SJCRH30 (cell line): Measurements from ENCODE around the gene FOXO1. TPM values are rescaled to one million over a fixed set of nuclear protein-coding genes. Genes with fewer than 3 reads are reported as not detected.

Experiments used
- DNase-seq, 2 experiments: peaks; one replicate each; pipeline ENCODE4 v3.0.0-alpha.2; 2015 to 2020
- H3K27ac ChIP-seq: fragments of 250-450 bp; sonication (Bioruptor Pico); 2 replicates; pipeline ENCODE4 v1.5.1; 2020; ENCODE audit warnings: mild to moderate bottlenecking, moderate library complexity
- H3K27me3 ChIP-seq: fragments of 250-450 bp; sonication (Bioruptor Pico); 2 replicates; pipeline ENCODE4 v1.5.1; 2020; ENCODE audit warnings: mild to moderate bottlenecking, moderate library complexity
- H3K36me3 ChIP-seq: fragments of 250-450 bp; sonication (Bioruptor Pico); 2 replicates; pipeline ENCODE4 v1.5.1; 2020; ENCODE audit warnings: mild to moderate bottlenecking, moderate library complexity
- H3K4me1 ChIP-seq: fragments of 250-450 bp; sonication (Bioruptor Pico); 2 replicates; pipeline ENCODE4 v1.5.1; 2020; ENCODE audit warnings: mild to moderate bottlenecking, moderate library complexity
- H3K4me3 ChIP-seq: fragments of 250-450 bp; sonication (Bioruptor Pico); 2 replicates; pipeline ENCODE4 v1.5.1; 2020; ENCODE audit warnings: mild to moderate bottlenecking, moderate library complexity
- H3K9me3 ChIP-seq: fragments of 250-450 bp; sonication (Bioruptor Pico); replicated peaks from 2 replicates; pipeline ENCODE4 v1.5.1; 2020; ENCODE audit warnings: mild to moderate bottlenecking, moderate library complexity
- total RNA-seq: library from RNA; depleted of rRNA; stranded (reverse); fragments of >200 nt; shearing (Covaris generic); gene quantifications from 2 replicates; pipeline ENCODE4 v1.2.3, GENCODE V29; 2014

The FOXO1 gene
- total RNA-seq, 1 experiment from 2014 or later = 53.7 TPM

- no peak overlapping the region for H3K4me3 ChIP-seq
- peaks cover 28% of the 10 kb centered on the region for H3K4me1 ChIP-seq
- H3K36me3 ChIP-seq = peaks cover 44% of the 10 kb centered on the region
- H3K27me3 ChIP-seq = no peaks in the 10 kb centered on the region
- H3K9me3 ChIP-seq = no peaks in the 10 kb centered on the region
- H3K27ac ChIP-seq = no peak overlapping the region
- no peak for DNase-seq
Observed at GRCh38 chr13:40576369-40576768, 90.1 kb downstream of the FOXO1 start.

- no peaks in the 10 kb centered on the region for H3K9me3 ChIP-seq
- H3K4me1 ChIP-seq = peaks cover 6% of the 10 kb centered on the region
- H3K27me3 ChIP-seq = no peaks in the 10 kb centered on the region
- H3K27ac ChIP-seq = no peak overlapping the region
- H3K36me3 ChIP-seq = peaks cover 34% of the 10 kb centered on the region
- no peak overlapping the region for H3K4me3 ChIP-seq
- DNase-seq = no peak
Observed at GRCh38 chr13:40572961-40573360, 93.5 kb downstream of the FOXO1 start.

- peaks cover 2% of the 10 kb centered on the region; the same call in 1 of the 2 replicates for H3K4me1 ChIP-seq
- peaks cover 35% of the 10 kb centered on the region for H3K36me3 ChIP-seq
- no peak overlapping the region for H3K4me3 ChIP-seq
- no peak overlapping the region for H3K27ac ChIP-seq
- no peaks in the 10 kb centered on the region for H3K9me3 ChIP-seq
- H3K27me3 ChIP-seq = no peaks in the 10 kb centered on the region
- DNase-seq = no peak
Observed at GRCh38 chr13:40571338-40571963, 95.0 kb downstream of the FOXO1 start.

GRCh38 chr13:40570930-40571329 lies 95.5 kb downstream of the FOXO1 start:
- peaks cover 34% of the 10 kb centered on the region for H3K36me3 ChIP-seq
- DNase-seq = no peak
- H3K4me1 ChIP-seq = peaks cover 2% of the 10 kb centered on the region; the same call in 1 of the 2 replicates
- H3K27ac ChIP-seq = no peak overlapping the region
- H3K27me3 ChIP-seq = no peaks in the 10 kb centered on the region
- H3K4me3 ChIP-seq = no peak overlapping the region
- no peaks in the 10 kb centered on the region for H3K9me3 ChIP-seq

- peaks cover 26% of the 10 kb centered on the region for H3K36me3 ChIP-seq
- H3K4me3 ChIP-seq = no peak overlapping the region
- peaks cover 2% of the 10 kb centered on the region; the same call in 1 of the 2 replicates for H3K4me1 ChIP-seq
- H3K27ac ChIP-seq = no peak overlapping the region
- no peaks in the 10 kb centered on the region for H3K9me3 ChIP-seq
- no peaks in the 10 kb centered on the region for H3K27me3 ChIP-seq
- DNase-seq = no peak
Observed at GRCh38 chr13:40569024-40569350, 97.5 kb downstream of the FOXO1 start.

- H3K4me3 ChIP-seq = no peak overlapping the region
- H3K27me3 ChIP-seq = no peaks in the 10 kb centered on the region
- H3K4me1 ChIP-seq = peaks cover 7% of the 10 kb centered on the region
- H3K36me3 ChIP-seq = peaks cover 21% of the 10 kb centered on the region
- H3K9me3 ChIP-seq = no peaks in the 10 kb centered on the region
- H3K27ac ChIP-seq = no peak overlapping the region
- no peak for DNase-seq
Observed at GRCh38 chr13:40568246-40569023, 98.0 kb downstream of the FOXO1 start.

GRCh38 chr13:40566811-40567210 lies 99.6 kb downstream of the FOXO1 start:
- no peak for DNase-seq
- Histone ChIP-seq H3K4me1 (peaks cover 15% of the 10 kb centered on the region), H3K9me3 (no peaks in the 10 kb centered on the region), H3K27ac (no peak overlapping the region), H3K4me3 (no peak overlapping the region), H3K27me3 (no peaks in the 10 kb centered on the region), H3K36me3 (peaks cover 17% of the 10 kb centered on the region)

- no peak overlapping the region for H3K27ac ChIP-seq
Observed at GRCh38 chr13:40565282-40566148, 100.9 kb downstream of the FOXO1 start.

GRCh38 chr13:40564342-40565001 lies 102.0 kb downstream of the FOXO1 start:
- Histone ChIP-seq H3K9me3 (no peaks in the 10 kb centered on the region), H3K4me1 (peaks cover 14% of the 10 kb centered on the region), H3K36me3 (peaks cover 30% of the 10 kb centered on the region), H3K4me3 (no peak overlapping the region), H3K27ac (no peak overlapping the region), H3K27me3 (no peaks in the 10 kb centered on the region)
- no peak for DNase-seq

More at GRCh38 chr13:40565282-40566148, 100.9 kb downstream of the FOXO1 start:
- no peaks in the 10 kb centered on the region for H3K27me3 ChIP-seq
- DNase-seq = no peak
- peaks cover 20% of the 10 kb centered on the region for H3K36me3 ChIP-seq
- H3K4me1 ChIP-seq = peaks cover 14% of the 10 kb centered on the region
- H3K9me3 ChIP-seq = no peaks in the 10 kb centered on the region
- H3K4me3 ChIP-seq = no peak overlapping the region

- no peaks in the 10 kb centered on the region for H3K9me3 ChIP-seq
- peaks cover 32% of the 10 kb centered on the region for H3K36me3 ChIP-seq
- no peaks in the 10 kb centered on the region for H3K27me3 ChIP-seq
- H3K4me1 ChIP-seq = peaks cover 14% of the 10 kb centered on the region
- no peak for DNase-seq
- H3K27ac ChIP-seq = no peak overlapping the region
- no peak overlapping the region for H3K4me3 ChIP-seq
Observed at GRCh38 chr13:40563350-40564125, 102.9 kb downstream of the FOXO1 start.

- Histone ChIP-seq H3K36me3 (peaks cover 33% of the 10 kb centered on the region), H3K27ac (no peak overlapping the region), H3K4me3 (no peak overlapping the region), H3K4me1 (peaks cover 14% of the 10 kb centered on the region), H3K27me3 (no peaks in the 10 kb centered on the region), H3K9me3 (no peaks in the 10 kb centered on the region)
- peak; percentile 85 to 86 for DNase-seq
Observed at GRCh38 chr13:40562975-40563349, 103.5 kb downstream of the FOXO1 start.

- Histone ChIP-seq H3K27ac (no peak overlapping the region), H3K4me3 (no peak overlapping the region), H3K27me3 (no peaks in the 10 kb centered on the region), H3K4me1 (peaks cover 14% of the 10 kb centered on the region), H3K36me3 (peaks cover 47% of the 10 kb centered on the region), H3K9me3 (no peaks in the 10 kb centered on the region)
- no peak for DNase-seq
Observed at GRCh38 chr13:40559915-40560314, 106.5 kb downstream of the FOXO1 start.

- no peak overlapping the region for H3K27ac ChIP-seq
- H3K4me3 ChIP-seq = no peak overlapping the region
- H3K27me3 ChIP-seq = no peaks in the 10 kb centered on the region
- peaks cover 11% of the 10 kb centered on the region for H3K4me1 ChIP-seq
- H3K36me3 ChIP-seq = peaks cover 47% of the 10 kb centered on the region
- DNase-seq = no peak
- H3K9me3 ChIP-seq = no peaks in the 10 kb centered on the region
Observed at GRCh38 chr13:40558656-40559055, 107.8 kb downstream of the FOXO1 start.

- no peaks in the 10 kb centered on the region for H3K9me3 ChIP-seq
- H3K36me3 ChIP-seq = peaks cover 47% of the 10 kb centered on the region
- H3K27ac ChIP-seq = no peak overlapping the region
- H3K27me3 ChIP-seq = no peaks in the 10 kb centered on the region
- no peak for DNase-seq
- H3K4me1 ChIP-seq = no peaks in the 10 kb centered on the region
- H3K4me3 ChIP-seq = no peak overlapping the region
Observed at GRCh38 chr13:40556453-40556852, 110.0 kb downstream of the FOXO1 start.
